OCI-LY1 (cell line): ENCODE measurements around the gene OXCT1.

Experiments
- CTCF ChIP-seq: fragments of 200-600 bp; sonication (generic), shearing (Covaris generic); IDR thresholded peaks from 2 replicates; pipeline ENCODE4 v1.5.1; 2017; ENCODE audit warnings: mild to moderate bottlenecking, antibody characterized with exemption, low read length, moderate library complexity, mixed read lengths
- EZH2 ChIP-seq: fragments of 200-600 bp; sonication (generic), shearing (Covaris generic); IDR thresholded peaks from 2 replicates; pipeline ENCODE4 v1.8.0; 2017; ENCODE audit warnings: borderline replicate concordance, mixed run types, mild to moderate bottlenecking, antibody characterized with exemption, low read length, moderate library complexity, mixed read lengths

GRCh38 chr5:41863871-41864486, 6.2 kb downstream of the OXCT1 start:
- TF ChIP-seq CTCF (no peak), EZH2 (no peak)
